ENCODE measurements around the gene BLVRB. TPM values are rescaled to one million over a fixed set of nuclear protein-coding genes. Genes with fewer than 3 reads are reported as not detected.
A peak's percentile ranks its signal among the peaks of the same experiment; 100 is the strongest.

The BLVRB gene
- total RNA-seq, 1 experiment from 2014 or later, result 35.1 TPM

GRCh38 chr19:40469011-40469410, 3.5 kb upstream of the BLVRB start:
- H3K4me3 Mint-ChIP-seq, result no peak overlapping the region
- 0 out of 2 replicates have a peak, but pooled peaks cover 2% of the 10 kb centered on the region for H3K36me3 Mint-ChIP-seq
- H3K27ac Mint-ChIP-seq, result no peak overlapping the region
- peaks cover 38% of the 10 kb centered on the region for H3K27me3 Mint-ChIP-seq (ENCODE audit: low read depth)
- no peaks in the 10 kb centered on the region for H3K9me3 Mint-ChIP-seq
- ChIA-PET POLR2A (no interaction called here), CTCF (interaction anchor here (0.6 kb wide), 1 partner anchor 215 kb away, joined by 3 read pairs; no protein-coding TSS in a partner anchor)
- no peak for ATAC-seq
- H3K4me1 Mint-ChIP-seq, result peaks cover 16% of the 10 kb centered on the region
- DNase-seq (ENCODE audit: low spot score), result no peak
- TF ChIP-seq ARID4B (CRISPR knock-in tag; IDR thresholded peaks at IDR 0.05; ENCODE audit: borderline replicate concordance) (no peak), ZNF671 (CRISPR knock-in tag; IDR thresholded peaks at IDR 0.05) (no peak), ATF6 (CRISPR knock-in tag; IDR thresholded peaks at IDR 0.05) (no peak), E2F1 (CRISPR knock-in tag; IDR thresholded peaks at IDR 0.05) (no peak), HMGXB4 (CRISPR knock-in tag; IDR thresholded peaks at IDR 0.05) (no peak), ZNF416 (CRISPR knock-in tag; IDR thresholded peaks at IDR 0.05) (no peak), NR1H2 (CRISPR knock-in tag; IDR thresholded peaks at IDR 0.05) (no peak), ZNF423 (CRISPR knock-in tag; IDR thresholded peaks at IDR 0.05) (no peak), RORB (CRISPR knock-in tag; IDR thresholded peaks at IDR 0.05) (no peak), SMAD3 (CRISPR knock-in tag; IDR thresholded peaks at IDR 0.05; ENCODE audit: borderline replicate concordance) (no peak), ATF2 (CRISPR knock-in tag; IDR thresholded peaks at IDR 0.05; ENCODE audit: borderline replicate concordance, low read depth) (no peak), MYBL2 (CRISPR knock-in tag; IDR thresholded peaks at IDR 0.05) (no peak)

GRCh38 chr19:40466985-40467734, 1.6 kb upstream of the BLVRB start, which contains the start of gene SPTBN4:
TSS of gene SPTBN4 (plus strand) at chr19:40467001. CDS start at chr19:40472622, 5,621 bp downstream.
- CTCF ChIA-PET, result interaction anchor here (0.7 to 1.3 kb wide), 5 partner anchors 21 to 162 kb away, joined by 3 to 6 read pairs (median 5); no protein-coding TSS in a partner anchor
- H3K36me3 Mint-ChIP-seq, result 0 out of 2 replicates have a peak, but pooled peaks cover 2% of the 10 kb centered on the region
- H3K4me1 Mint-ChIP-seq, result peaks cover 16% of the 10 kb centered on the region
- peak within 1 kb of the TSS; percentile 79 for H3K4me3 Mint-ChIP-seq
- TF ChIP-seq MLX (CRISPR knock-in tag; IDR thresholded peaks at IDR 0.05) (no peak), FOXP1 (CRISPR knock-in tag; IDR thresholded peaks at IDR 0.05; ENCODE audit: borderline replicate concordance) (0 out of 2 replicates have a peak, but pooled peaks have one; percentile 8), EMX1 (CRISPR knock-in tag; IDR thresholded peaks at IDR 0.05) (no peak), FOXJ3 (CRISPR knock-in tag; IDR thresholded peaks at IDR 0.05; ENCODE audit: borderline replicate concordance) (no peak)
- DNase-seq (ENCODE audit: low spot score), result peak; percentile 33
- peaks cover 38% of the 10 kb centered on the region for H3K27me3 Mint-ChIP-seq (ENCODE audit: low read depth)
- no peak for ATAC-seq
- H3K9me3 Mint-ChIP-seq, result no peaks in the 10 kb centered on the region
- no peak within 1 kb of the TSS for H3K27ac Mint-ChIP-seq
- POLR2A ChIA-PET, result no interaction called here
